Activated CD4-positive, alpha-beta T cell treated with anti-CD3 and anti-CD28 coated beads, Interleukin-2, amount 50 U/mL, for 48 hours (primary cell): ENCODE measurements around the gene CSNK1D.
A peak's percentile ranks its signal among the peaks of the same experiment; 100 is the strongest.

Experiments
- DNase-seq, 2 experiments: peaks; one replicate each; pipeline ENCODE4 v3.0.0-alpha.2; 2020

CSNK1D gene

DNA sequence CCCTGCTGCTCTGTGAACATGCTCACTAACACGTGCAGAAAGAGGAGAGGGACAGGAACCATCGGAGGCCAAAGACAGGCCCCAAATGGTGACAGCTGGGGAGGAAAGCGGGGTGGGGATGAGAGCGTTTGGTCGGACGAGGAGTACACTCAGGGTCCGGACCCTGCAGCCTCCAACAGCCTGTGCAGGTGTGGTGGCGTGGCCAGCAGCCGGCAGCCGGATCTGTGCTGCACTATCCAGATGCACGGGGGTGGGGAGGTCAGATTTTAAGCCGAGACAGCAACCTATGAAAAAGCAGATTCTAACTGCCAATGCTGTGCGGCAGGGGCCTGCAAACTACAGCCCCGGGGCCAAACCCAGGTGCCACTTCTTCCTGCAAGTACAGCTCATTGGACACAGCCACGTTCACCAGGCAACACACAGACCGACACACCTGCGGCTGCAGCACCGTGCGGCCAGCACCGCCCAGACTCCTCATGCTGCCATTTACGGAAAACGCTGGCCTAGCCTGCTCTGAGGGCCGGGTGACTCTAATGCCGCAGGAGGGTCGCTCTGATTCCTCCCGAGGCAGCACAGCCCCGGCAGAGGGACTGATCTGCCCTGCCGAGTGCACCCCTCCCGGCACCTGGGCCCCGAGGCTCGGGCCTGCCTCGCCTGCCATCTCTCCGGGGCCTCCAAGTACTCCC is 23.5 kb downstream of the CSNK1D start:
- DNase-seq: no peak

DNA sequence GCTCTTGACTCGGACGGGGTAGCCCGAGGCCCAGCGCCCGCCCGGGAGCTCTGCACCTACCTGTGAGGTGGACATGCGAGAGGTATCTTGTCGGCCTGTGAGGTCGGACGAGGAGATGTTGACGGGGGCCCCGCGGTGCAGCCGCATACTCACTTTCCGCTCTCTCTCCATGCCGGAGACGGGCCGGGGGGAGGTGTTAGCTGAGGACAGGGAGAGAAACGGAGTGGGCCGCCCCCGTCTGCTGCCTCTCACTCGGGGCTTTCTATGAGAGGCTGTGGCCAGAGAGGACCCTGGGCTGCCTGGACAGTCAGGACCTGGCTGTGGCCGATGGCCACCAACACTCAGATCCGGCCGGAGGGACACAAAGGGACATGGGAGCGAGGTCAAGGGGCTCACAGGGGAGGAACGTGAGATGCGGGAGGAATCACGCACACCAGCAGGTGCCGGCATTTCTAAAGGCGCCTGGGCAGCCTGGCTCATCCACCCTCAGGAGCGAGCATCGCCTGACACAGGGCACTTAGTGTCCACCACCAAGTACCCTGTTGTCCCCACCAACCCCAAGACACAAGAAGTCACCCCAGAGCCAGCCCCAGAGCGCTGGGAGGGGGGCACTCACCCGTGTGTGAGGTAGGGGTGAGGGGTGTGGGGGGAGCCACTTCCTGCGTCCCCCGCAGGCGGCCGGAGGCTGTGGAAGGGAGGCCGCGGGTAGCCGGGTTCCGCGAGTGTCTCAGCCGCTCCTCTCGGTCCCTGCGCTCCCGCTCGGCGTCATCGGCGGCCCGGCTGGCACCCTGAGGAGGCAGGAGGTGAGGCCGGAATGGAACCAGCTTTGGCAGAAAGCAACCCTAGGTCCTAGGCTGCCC is 24.5 kb downstream of the CSNK1D start:
- no peak for DNase-seq

DNA sequence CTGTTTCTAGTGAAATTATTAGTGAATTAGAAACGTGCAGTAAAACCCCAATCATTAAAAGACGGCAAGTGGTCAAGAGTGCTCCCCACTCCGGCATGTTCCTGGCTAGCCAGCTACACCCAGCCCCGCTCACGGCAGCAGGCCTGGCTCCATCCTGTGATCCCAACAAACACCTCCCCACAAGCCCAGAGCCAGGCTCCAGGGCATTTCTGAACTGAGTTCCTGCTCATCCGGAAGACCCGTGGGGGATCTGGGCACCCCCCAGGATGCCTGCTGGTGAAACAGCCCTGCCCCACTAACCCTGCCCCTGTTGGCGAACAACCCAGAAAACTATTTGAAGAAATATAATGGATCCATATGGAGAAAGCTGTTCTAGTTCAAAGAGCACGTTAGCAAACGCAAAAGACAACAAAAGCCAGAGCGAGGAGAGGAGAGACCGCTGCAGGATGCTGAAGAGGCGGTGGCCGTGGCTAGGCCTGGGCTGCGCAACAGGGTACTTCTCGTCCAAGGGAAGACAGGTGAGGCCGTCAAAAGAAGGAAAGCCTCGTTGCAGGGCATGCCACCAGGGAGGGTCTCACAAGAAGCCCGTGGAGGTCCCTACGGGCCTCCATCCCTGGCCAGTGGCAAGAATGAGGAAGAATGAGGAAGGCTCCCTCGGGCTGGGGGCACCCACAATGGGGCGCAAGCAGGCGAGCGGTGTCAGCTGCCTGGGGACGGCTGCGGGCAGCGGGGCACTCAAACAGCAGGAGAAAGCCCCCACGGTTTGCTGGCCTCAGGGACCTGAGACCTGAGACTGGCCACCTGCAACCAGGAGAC is 25.4 kb downstream of the CSNK1D start:
- no peak for DNase-seq

DNA sequence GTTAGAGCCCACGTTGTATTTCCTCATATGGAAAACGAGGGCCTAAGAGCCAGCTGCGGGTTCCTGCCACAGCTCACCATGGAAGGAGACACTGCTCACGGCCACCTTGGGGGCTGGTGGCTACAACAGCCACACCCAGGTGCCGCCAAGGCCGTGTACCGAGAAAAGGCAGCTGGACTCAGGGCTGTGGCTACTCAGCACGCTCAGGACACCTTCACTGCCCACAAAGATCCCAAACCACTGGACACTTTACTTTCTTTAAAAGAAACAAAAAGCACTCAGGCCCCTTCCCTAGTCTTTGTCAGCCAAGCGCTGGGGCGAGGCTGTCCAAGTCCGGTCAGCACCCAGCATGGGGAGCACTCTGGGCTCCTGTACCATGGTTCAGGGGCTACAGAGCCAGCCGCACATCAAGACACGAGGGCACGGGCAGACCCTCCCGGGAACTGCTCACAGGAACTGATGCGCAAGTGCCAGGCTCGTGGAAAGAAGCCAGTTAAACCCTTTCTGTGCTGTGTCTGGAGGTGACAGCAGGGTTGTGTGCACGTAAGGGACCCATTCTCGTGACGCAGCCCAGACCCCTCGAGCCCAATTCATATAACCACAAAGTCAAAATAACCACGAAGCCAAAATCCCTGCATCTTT is 26.2 kb downstream of the CSNK1D start:
- DNase-seq: no peak

DNA sequence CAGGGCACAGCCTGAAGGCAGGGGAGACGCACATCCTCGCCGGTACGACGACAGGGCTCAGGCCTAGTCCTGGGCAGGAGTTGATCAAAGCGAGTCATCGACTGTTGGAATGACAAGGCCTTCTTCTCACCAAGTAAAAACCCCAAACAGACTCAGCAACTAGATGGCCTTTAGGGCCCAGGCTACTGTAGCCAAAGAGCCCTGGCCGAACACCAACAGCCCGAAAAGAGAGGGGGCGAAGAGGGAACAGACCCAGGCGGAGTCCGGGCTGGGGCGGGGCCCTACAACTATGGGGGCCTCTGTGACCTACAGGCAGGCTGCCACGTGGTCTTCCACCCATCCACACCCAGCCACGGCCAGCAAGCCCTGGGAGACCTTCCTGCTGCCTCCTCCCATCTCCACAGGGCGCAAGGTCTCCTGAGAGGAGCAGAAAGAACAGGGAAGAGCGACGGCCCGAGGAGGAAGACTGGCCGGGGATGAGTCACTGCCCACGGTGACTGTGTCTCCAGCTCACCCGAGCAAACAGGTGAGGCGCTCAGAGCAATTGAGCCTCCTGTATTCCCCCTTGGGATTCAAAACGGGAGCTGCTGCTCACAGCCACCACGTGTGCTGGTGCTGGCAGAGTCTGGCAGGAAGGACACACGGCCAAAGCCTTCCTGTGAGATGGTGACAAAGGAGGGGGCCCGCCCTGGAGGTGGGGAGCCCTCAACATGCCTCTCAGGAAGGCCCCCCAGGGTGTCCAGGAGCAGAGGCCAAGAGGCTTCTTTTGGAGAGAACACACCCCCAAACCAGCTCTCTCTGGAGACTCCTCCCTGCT is 26.9 kb downstream of the CSNK1D start:
- DNase-seq: no peak

DNA sequence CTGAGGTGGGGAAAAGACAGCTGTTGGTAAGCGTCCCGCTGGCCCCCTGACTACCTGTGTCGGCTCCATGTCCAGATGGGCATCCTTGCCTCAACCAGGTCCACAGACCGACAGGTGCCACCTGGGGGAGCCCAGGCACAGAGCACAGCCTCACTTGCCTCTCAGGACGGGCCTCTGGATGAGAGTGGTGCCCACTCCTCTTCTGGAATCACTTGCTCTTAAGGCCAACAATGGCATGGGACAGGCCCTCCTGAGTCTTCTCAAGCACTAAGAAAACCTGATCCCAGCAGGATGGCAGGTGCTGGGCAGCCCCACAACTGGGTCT is 27.5 kb downstream of the CSNK1D start:
- DNase-seq: no peak

DNA sequence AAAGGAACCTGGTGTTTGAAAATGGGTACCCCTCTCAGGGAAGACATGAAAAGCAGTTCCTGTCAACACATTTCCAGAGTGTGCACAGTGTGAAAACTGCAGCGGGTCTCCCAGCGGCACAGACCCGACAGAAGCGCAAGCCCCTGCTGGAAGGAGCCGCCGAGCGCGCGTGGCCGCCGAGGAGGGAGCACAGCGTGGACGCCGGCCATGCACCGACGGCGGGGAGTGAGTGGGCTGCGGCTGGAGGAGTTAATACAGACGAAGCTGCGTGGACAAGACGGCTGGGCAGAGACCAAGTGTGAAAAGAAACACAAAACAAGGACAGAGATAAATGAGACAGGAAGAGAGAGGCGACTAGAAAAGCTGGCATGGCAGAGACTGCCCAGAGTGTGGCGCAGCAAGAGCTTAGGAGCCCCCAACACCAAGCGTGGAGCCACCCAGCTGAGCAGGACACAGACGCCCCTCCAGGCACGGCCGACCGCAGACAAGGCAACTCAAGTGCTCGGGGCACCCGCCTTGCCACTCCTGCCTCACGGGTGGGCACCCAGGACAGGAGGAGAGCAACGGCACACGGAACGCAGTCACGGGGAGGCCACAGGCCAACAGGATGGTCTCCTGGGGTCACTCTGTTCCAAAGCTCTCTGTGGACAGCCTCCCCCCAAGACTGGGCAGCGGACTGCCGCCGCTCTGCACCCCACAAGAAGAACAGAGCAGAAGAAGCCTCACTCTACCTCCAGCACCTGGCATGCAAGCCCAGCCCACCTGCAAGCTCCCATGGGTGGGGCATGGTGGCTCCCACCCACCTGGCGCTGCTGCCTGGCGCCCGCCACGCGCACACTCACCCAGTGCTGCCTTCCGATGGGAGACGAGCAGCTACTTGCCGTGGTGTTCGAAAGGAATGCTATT is 28.1 kb downstream of the CSNK1D start:
- no peak for DNase-seq

DNA sequence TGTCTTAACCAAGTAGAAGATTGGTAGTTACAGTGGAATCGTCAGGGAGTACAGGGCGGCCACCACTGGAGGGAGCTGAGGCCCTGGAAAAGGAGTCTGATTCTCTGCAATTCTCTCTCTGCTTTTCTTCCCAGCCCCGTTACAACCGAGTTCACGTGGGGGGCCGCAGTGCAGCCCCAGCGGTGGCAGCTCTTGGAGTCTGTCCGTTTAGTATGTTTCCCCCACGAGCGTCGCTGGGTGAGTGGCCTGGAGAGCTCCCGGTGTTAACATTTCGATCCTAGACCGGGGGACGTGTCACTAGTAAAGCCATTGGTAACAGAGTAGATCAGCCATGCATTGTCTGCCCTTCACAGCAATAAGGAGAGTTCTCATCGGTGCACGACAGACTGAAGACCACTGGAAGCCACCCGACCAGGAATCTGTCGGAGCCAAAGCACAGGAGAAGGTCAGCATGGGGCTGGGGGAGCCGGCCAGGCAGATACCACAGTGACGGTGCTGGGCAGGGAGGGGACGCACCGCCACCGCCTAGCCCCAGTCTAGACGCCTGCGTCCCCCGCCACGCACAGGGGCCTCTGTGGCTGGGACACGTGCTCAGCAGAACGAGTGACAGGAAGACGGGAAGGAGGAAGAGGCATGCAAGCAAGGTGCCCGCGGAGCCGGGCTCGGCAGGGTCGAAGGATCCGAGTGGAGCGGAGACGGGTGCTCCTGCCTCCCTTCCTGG is 28.9 kb downstream of the CSNK1D start:
- peak in 1 of 2 experiments; percentile 44 for DNase-seq

DNA sequence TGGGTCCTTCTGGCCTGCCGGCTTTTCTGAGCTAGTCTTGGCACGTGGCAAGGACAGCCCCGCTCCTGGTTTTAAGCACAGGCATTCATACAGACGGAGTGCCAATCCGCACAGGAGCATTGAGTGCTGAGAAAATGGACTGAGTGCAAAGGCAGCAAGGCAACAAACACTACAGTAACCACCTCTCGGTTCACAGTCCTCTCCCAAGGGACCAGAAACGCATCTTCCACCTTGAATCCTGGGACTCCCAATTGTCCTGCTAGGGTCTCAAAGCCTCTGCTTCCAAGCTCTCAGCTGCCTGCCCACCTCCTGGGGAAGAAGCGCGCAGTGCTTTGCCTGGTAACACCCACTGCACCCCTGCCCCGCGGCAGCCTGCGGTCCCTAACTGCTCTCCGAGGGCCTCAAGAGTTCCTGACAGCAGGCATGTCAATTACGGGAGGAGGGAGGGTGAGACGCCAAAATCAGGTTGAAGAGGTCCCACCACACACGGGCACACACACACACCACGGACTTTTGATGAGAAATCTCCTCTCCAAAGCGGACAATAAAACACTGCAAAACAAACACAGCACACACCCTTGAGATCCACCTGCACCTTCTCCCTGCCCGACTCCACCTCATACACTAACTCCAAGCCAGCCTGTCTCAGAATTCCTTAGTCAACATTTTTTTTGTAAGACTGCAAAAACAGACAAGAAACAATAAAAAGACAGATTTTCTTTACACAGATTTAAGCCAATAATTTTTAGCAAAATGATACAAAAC is 29.7 kb downstream of the CSNK1D start:
- no peak for DNase-seq

DNA sequence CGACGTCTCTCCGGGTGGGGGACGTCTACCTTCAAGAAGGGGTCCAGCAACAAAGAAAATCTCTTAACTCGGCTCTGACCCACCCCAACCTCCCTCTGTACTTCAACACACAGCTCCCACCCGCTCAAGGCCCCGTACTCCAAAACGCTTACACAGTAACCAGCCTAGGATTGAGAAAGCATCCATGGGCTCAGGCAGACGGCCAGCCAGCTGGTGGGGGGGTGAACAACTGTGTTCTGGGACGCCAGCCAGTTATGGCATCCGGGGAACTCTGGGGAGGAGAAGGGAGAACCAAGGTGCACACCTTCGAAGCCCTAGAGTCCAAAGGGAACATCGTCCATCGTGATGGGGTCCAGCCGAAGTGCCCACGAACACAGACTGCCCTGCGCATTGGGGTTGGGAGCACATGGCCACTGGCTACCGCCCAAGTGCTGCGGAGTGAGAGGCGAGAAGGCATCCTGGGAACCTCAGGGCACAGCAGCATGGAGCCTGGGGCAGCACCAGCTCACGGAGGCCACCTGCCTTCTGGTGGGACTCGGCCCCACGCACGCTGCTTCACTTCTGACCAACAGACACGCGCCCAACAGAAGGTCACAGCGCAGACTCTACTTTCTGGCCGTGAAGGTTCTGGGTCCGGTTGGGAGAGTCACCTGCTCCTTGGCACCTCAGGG is 30.4 kb downstream of the CSNK1D start:
- DNase-seq: no peak

DNA sequence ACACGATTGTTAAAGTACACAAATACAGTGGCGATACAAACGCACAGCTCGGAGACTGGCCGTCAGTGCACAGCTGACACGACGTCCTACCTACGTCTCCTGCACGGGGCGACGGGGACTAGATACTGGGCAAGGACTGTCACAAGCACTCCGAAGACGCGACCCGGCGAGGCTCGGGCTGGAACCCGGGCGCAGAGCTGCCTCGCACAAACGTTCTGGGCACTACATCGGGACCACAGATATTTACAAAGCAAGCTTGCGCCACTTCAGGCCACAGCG is 30.9 kb downstream of the CSNK1D start:
- DNase-seq: no peak

DNA sequence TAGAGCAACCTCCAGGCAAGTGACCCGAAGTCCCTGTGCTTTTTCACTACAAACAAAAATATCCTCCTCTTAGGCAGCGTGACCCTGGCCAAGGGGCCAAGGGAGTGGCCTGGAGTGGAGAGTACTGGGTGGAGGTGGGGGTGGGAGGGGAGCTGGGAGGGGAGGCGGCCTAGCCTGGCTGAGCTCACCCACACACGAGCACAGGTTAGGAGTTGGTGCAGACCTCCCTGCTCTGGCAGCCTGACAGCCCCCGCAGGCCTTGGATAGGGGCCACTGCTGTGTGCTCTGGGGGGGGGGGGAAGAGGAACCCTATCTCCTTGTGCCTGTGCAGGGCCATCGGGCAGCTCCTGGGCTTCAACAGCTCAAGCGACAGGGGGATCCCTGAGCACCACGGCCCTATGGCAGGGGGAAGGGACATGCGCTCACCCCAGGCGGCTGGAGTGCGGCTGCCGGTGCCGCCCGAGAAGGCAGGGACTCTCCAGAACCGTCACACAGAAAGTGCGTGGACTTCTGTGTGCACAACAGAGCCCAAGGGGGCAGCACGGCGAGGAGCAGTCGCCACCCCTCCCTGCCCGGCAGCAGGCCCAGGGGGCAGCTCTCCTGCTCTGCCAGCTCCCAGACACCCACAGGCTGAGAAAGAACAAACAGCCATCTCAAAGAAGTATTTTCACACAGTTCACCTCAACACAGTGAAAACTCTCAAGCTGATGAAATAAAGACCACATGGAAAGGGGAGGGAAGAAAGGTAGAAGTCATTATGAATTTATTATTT is 31.4 kb downstream of the CSNK1D start:
- DNase-seq: no peak

DNA sequence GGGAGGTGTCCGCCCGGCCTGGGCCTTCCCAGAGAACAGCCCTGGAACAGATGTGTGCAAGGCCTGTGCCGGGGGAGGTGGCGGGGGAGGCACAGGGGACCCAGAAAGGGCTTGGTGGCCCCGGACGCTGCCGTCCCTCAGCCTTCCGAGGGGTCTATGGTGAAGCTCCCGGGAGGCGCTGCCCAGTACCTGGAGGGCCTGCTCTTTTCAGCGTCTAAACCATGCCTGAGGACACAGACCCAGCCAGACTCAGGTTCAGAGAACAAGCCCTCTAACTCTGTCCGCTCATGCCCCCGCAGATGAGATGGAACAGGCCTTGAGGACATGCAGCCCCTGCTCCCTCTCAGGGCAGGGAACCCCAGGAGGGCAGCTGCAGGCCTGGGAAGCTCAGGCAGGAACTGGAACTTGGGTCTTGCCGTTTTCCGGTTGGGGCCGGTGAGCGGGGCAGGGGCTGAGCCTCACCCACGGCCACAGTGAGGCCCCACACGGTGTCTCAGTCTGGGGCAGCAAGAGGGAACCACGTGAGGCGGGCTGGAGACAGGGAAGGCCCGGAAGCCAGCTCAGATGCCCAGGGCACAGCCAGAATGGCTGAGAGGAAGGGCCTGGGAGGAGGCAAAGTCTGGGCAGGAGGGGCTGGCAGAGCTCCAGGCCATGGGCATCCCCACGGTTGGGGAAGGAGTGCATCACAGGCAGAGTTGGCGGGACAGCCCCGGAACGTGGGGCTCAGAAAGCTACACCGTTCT is 32.1 kb downstream of the CSNK1D start:
- DNase-seq: peak; percentile 73 to 80

DNA sequence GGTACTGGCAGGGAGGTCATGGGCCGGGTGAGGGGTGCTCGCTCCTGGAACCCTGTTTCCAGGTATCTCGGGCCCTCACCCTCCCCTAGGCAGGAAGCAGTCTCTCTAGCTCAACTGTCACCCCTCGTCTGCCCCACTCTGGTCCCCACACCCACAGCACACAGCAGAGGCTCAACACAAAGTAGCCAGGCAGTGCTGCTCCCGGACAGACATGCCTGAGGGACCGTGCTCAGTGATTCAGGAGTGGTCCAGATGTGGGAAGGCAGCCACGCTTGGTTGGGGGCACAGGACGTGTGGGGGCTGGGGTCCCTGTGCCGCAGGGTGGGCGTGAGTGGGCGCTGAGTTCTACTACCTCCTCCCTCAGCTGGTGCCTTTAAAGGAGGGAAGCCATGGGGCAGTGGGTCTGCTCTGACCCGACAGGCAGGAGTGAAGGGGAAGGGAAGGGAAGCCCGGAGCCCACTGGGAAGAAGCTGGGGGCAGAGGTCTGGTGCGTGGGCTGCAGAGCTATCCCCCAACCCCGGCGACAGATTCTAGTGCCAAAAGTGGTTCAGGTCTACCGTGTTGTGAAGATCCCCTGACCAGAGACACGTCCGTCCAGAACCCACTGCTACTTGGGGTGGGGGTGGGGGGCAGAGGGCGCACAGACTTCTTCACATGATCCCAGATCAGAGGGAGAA is 32.9 kb downstream of the CSNK1D start:
- peak in 1 of 2 experiments; percentile 28 for DNase-seq

DNA sequence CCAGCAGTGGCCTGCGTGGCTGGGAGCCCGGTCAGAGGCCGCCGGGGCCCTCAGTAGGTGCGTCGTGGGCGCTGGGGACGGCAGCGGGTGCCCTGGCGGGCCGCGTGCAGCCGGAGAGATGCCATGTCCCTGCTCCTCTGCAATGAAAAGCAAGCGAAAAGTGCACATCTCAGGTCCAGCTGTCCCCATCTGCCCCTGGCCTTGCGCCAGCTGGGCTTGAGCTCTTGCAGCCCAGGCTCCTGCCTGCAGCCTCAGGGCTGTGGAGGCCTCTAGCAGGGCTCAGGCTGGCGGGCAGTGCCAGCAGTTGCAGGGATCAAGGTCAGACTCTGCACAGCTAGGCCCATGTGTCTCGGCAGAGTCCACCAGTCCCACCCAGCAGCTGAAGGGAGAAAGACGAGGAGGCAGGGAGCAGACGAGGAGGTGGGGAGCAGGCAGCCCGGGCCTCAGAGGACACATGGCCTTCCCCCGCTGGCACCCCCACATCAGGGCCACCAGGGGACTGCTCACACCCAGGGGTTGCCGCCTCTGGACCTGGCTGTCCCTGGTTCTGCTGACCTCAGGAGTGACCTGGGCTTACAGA is 33.5 kb downstream of the CSNK1D start:
- DNase-seq: no peak

DNA sequence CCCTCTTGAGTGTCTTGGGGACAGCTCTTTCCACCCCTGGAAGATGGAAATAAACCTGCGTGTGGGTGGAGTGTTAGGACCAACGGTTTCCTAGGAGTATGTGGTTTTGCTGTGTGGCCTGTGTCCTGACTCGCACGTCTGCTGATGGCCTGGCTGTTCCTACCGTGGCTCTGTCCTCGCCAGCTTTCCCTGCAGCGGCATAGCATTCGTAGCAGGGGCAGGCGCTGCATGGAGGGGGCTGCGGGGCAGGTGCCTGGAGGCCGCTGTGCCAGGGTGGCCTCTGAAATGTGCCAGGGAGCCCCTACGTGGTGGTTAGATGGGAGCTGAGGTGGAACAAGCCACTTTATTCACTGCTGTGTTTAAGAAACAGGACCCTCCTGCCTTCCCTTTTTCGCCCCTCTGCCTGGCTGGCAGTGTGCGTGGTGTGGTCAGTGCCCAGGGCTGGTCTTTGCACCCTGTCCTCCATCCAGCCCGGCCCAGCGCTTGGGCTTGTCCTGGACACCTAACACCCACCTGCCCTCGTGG is 34.0 kb downstream of the CSNK1D start:
- no peak for DNase-seq
